Thyroid gland (tissue), 4 donors: Measurements from ENCODE around the gene L1CAM.

Experiments used
- CTCF ChIP-seq, 6 experiments: fragments of 200-600 bp in 3 of 6; fragments of 450-650 bp in 3 of 6; sonication (generic) in 3 of 6; IDR thresholded peaks; one replicate each; pipeline ENCODE4 v1.5.1; 2016 to 2019; ENCODE audit warnings: antibody characterized with exemption in 6 of 6, mild to moderate bottlenecking in 2 of 6, inconsistent platforms in 1 of 6, moderate library complexity in 1 of 6
- POLR2A ChIP-seq, 2 donors: fragments of 450-650 bp; IDR thresholded peaks; one replicate each; pipeline ENCODE4 v1.6.1; 2017; ENCODE audit warnings: antibody characterized with exemption in 2 of 2, mild to moderate bottlenecking in 2 of 2, moderate library complexity in 1 of 2

DNA sequence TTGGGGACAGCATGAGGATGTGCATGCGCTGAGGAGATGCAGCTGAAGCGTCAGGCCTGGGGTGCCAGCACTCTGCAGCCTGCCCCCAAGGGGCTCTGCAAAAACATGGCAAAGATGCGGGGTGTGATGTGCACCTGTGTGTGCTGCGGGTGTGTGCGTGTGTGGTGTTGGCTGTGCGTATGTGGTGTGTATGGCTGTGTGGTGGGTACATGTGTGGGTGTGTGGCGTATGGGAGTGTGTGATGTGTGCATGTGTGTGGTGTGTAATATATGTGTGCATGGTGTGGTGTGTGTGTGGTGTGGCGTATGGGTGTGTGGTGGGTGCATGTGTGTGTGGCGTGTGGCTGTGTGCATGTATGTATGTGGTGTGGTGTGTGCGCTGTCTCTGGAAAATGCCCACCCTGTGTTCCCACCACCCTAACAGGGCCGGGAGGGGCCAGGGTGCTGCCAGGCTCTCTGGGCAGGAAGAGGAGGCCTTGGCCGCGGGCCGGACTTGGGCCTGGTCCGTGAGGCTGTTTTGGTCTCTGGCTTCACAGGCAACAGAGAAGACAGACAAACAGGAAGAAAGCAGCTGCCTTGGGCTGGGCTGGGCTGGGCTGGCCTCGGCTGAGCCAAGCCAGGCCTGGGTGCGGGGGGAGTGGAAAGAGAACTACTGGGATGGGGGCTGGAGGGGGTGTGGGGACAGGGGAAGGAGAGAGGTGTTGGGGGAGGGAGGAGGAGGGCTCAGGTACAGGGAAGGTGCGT is 17.4 kb upstream of the L1CAM start:
- no peak for TF ChIP-seq CTCF (IDR thresholded peaks at IDR 0.05)
- no peak for TF ChIP-seq POLR2A (IDR thresholded peaks at IDR 0.05)
